Activated effector memory CD4-positive, alpha-beta T cell treated with anti-CD3 and anti-CD28 coated beads, Interleukin-2, amount 50 U/mL, for 16 hours (primary cell): ENCODE data around the gene GPC6.

Experiments
- DNase-seq: peaks from one replicate; pipeline ENCODE4 v3.0.0-alpha.2; 2020

GPC6 gene

DNA sequence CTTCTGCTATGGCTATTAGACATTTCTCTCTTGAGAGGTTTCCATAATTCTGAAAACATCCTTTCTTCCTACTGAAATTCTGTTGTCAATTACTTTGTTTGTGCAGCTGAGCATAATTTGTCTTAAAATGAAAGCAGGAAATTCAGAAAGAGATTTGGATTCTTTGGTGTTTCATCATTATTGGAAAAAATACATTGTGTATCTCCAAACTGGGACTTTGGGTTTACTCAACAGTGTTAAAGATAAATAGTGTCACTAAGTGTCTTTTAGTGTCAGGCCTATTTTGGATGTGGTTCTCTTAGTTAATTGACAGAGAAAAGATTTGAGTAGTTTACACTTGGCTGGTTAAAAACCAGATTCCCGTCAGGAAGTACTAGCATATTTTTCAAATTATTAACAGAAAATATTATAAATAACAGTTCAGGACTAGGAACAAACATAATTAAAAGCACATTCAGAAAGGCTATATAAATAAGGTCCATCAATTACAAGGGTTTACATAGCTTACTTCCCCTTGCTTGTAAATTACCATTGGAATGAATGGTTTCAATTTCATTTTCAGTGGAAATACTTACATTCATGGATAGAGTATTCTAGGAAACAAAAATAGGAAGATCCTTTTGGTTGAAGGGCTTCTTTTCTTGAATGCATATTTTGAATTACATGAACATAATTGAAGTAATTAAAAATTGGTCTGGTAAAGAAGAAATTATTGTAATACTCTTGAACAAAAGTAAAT is 483.1 kb downstream of the GPC6 start:
- DNase-seq, result no peak

DNA sequence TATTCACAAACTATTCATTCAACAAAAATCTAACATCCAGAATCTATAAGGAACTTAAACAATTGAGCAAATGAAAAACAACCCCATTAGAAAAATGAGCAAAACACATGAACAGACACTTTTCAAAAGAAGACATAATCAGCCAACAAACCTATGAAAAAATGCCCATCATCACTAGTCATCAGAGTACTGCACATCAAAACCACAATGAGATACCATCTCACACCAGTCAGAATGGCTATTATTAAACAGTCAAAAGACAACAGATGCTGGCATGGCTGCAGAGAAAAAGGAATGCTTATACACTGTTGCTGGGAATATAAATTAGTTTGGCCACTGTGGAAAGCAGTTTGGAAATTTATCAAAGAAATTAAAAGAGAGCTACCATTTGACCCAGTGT is 487.6 kb downstream of the GPC6 start:
- no peak for DNase-seq

DNA sequence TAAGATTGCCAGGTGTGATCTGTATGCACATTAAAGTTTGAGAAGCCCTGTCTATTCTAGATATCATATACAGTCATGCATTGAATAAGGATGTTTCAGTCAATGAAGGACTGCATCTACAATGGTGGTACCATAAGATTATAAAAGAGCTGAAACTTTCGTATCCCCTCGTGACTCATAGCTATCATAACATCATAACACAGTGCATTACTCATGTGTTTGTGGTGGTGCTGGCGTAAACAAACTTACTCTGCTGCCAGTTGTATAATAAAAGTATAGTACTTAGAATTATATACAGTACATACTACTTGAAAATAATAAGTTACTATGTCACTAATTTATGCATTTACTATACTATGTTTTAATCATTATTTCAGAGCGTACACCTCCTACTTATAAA is 489.3 kb downstream of the GPC6 start:
- no peak for DNase-seq

DNA sequence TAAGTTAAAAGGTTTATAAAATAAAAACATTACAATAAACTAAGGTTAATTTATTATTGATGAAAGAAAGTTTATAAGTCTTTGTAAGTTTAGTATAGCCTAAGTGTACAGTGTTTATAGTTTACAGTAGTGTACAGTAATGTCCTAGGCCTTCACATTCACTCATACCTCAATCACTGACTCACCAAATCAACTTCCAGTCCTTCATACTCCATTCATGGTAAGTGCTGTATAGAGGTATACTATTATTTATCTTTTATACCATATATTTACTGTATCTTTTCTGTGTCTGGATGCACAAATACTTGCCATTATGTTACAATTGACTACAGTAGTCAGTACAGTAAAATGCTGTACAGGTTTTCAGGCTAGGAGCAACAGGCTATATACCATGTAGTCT is 490.0 kb downstream of the GPC6 start:
- DNase-seq, result no peak

DNA sequence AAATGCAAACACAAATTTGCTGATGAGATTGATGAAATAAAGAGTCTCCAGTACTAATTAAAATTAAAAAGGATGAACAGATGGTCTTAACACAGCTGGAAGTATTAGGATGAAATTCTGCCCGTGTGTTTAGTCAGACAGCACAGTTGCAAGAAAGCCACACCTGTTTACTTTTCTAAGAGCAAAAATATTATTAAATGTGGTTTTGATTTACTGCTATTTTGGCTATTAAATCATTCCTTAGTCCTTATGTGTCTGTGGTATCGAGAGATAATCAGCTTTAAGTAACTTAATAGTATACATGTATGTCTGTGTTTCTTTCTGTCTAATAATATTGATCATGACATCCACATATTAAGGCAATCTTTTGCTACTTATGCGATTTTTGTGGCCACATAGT is 494.9 kb downstream of the GPC6 start:
- no peak for DNase-seq

DNA sequence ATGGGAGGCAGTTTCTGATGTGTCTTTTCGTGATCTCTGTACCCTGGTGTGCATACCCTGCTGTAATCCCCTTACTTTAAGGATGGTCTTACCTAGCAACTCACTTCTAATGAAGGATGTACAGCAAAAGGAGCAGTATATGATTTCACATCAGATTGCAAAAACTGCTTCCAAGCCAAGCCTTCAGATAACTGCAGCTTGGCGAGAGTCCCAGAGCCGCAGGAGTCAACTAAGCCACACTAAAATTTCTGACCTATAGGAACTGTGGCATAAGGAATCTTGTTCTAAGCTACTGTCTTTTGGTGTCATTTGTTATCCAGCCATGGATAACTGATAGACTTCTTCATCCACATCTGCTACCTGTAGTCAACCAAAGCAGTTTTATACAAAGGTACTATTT is 496.7 kb downstream of the GPC6 start:
- no peak for DNase-seq

DNA sequence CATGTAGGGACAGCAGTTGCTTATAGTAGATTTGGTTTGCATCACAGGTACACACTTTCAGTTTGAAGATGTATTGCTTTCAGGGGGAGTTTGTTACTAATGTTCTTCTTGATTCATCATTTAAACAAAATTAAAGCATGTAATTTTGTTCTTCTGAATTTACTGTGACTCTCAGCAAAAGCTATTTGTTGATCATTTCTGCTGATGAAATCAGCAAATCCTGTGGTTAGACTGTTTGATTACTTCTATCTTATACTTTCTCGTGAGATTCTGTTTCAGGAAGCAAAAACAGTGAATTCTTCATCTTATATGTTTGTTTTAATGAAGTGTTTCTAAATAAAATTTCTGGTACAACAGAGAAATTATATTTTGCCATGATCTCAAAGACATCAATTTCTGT is 497.6 kb downstream of the GPC6 start:
- DNase-seq, result no peak

DNA sequence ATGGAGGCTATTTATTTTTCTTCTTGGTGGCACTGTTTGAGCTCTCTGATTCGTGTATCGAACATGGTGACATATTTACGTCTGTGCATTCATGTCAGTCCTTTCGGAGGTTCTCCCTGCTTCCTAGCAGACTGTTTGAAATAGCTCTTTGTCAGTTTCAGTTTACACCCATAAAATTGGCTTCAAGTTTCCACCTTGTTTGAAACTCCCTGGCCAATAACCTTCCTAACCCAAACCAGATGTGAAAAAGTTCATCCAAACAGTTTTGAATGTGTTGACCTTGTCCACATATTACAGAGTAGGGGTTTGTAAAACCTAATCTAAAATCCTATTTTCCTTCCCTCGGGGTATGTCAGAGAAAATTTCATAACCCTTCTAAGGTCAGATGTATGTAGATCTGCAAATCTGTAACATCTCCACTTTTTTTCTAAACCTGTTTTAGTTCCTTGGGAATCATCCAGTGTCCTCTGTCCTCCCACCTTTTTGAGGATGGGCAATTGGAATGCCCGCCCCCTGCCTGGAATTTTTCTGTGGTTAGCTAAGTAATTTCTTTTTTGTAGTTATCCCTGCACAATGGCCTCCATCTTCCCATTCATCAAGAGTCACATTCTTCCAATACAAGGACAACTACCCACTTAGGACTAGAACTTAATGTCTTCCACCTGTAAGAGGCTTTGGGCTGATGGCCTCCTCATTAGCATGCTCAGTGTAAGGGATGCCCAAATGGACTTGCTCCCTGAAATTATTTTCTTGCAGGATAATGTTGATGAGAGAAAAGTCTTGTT is 499.8 kb downstream of the GPC6 start:
- no peak for DNase-seq

DNA sequence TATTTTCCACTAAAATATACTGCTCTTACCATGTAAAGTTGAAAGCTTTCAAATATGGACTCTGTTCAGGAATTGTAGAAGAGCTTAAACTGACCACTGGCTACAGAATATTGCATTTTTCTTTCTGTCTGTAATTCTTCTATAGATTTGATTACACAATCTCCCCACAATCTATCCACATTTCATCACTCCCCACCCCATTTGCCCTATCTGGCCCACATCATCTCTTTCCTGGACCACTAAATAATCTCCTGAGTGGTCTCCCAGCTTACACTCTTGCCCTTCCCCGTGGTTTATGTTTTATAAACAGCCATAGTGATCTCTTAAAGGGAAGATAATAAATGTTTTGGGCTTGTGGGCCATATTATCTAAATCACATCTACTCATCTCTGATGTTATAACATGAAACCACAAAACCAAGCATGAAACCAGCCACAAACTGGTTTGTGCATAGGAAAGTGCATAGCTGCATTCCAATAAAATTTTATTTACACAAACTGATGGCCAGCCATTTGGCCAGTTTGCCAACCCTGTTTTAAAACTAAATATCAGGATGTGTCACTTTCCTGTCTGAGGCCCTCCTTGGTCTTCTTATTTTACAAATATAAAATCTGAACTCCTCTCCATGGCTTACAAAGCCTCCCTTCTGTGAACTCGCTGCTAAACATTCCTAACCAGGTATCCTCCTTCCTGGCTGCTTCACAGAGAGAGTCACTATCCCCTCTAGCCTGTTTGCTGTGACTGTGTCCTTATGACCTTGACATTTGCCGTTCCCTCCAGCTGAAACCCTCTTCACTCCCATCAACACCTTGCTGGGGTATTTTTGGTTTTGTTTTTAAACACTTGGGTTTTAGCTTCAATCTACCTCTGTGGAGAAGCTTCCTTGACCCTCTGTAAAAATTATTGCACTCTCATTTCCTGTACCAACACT is 500.9 kb downstream of the GPC6 start:
- no peak for DNase-seq

DNA sequence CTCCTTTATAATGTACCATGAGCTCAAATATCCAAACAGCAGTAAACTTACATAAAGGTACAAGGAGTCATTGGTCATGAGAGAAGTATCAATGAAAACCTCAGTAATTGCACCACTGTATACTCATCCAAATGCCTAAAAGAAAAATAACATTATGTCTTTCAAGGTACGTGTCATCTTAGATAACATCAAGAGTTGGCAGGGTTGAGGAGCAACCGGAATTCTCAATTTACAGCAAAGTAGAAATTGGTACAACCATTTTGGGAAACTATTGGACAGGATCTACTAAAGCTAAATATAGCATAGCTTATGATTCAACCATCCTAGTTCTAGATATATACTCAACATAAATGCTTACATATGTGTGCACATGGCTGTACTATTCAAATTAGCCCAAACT is 502.8 kb downstream of the GPC6 start:
- DNase-seq, result no peak

DNA sequence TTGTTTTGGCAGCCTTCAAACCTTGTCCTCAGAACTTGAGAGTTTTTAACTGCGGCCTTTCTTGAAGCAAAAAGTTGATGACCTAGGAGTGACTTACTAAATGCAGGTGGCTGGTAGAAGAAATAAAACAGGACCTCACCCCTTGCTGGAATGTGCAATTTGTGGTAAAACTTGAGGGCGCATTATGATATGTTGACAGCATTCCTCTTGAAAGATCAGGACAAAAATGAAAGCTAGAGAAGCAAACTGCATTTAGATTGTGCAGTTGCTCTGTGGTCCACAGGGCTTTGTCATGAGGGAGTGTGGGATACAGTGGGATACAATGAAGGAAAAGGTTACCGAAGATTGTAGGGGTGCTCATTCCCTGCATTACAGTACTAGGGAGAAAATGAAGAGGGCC is 504.2 kb downstream of the GPC6 start:
- DNase-seq, result no peak

DNA sequence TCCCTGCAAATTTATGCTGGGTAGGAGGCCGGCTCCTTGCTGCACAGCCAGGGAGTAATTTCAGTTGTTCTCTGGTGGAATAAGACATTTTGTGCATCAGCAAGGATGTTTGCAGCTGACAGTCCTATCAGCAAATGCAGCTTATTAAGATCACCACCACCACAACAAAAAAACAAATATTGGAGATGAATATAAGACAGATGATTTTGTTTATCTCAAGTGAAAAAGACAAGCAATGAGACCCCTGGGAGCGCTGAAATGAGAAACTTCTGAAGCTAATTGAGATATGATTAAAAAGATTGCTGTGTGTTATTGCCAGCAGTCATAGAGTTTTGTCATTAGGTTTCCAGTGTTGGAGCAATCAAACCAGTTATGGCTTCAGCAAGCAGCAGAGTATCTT is 505.6 kb downstream of the GPC6 start:
- no peak for DNase-seq

DNA sequence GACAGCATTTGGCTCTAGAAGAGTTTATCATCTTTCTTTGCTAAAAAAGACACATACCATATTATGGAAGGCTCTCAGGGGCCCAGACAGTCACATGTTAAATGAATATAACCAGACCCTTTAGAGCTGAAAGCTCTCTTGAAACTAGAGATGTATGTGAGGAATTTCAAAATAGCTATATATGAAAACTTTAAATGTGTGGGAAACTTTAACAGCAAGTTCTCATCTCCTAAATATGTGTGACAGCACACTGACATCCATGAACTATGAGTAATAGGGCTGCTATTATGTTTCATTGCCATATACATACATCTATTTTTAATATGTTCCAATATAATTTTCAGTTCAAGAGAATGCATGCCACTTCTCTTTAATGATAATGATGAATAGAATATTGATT is 509.5 kb downstream of the GPC6 start:
- DNase-seq, result no peak

DNA sequence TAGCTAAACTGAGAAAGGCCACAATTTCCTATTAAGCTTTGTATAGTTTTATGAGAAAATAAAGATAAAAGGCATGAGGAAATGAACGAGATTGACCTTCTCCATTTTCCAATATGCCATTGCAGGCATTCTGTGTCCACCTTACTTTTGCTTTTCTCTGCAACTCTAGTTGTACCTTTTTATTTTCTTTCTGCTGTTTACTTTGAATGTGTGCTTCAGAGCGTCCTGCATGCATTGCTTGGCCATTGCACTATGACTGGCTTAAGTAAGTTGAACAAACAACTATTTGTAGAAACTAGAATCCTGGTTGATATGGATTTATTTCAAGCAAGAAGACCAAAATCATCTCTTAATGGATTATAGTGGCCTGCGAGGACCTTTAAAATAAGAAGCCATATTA is 510.3 kb downstream of the GPC6 start:
- no peak for DNase-seq

DNA sequence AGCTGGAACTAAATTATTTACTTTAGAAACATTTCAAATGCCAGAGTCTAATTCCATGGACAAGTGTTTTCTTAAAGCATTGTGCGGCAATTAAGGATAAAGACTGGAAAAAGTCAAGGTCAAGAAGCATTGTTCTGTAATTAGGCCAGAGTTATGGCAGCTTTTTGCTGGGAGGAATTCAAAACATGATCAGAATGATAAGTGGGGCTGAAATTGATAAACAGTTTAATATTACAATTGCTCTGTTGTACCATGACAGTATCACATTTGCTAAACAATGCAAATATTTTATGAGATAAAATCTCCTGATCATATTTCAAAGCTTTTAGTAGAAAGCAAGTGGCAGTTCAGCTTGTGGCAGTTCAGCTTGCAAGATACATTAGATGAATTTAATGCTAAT is 513.7 kb downstream of the GPC6 start:
- no peak for DNase-seq

DNA sequence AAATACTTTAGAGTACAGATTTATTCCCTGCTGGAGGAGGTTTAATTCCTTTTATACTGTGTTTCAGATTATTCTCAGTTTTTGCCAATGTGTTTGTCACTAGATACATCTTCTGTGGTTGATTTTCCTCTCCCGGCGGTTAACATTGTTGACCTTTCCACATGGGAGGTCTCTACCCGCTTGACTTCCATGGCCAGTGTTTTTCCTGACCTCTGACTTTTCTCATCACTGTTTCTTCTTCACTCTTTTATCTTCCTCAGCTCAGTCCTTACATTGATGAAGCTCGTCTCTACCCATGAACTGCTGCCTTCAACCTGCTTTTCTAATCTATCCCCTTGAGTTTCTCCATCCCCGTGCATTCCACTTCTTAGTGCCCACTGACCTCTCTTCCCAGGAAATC is 517.4 kb downstream of the GPC6 start:
- DNase-seq, result no peak

DNA sequence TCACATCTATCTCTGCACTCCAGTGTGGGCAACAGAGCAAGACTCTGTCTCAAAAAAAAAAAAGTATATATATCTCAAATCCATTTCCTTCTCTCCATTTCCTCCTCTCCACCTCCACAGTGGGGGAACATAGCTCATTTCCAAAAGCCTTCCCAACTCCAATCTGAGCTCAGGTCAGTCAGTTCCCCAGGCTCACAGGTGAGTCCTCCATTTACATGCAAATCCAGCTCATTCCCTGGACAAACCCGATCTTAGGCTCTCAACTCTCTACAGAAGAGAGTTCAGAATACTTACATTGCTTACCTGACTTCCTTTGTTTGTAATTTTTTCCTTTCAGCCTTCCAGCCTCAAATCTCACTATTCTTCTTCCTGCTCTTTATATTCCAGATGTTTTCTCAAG is 518.3 kb downstream of the GPC6 start:
- no peak for DNase-seq

DNA sequence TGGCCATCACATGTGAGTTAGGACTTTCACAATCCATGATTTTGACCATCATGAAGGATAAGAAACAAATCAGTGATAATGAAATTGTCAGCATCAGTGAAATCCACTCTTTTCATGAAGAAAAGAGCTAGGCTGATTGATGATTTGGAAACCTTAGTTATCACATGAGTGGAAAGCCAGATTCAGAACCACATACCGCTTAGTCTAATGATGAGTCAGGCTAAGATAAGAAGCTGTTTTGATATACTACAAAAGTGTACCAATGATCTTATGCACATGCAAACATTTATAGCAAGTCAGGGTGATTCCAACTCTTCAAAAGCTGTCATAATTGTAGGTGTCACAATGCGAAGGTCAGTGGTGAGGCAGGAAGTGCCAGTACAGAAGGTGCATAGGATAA is 519.3 kb downstream of the GPC6 start:
- DNase-seq, result no peak

DNA sequence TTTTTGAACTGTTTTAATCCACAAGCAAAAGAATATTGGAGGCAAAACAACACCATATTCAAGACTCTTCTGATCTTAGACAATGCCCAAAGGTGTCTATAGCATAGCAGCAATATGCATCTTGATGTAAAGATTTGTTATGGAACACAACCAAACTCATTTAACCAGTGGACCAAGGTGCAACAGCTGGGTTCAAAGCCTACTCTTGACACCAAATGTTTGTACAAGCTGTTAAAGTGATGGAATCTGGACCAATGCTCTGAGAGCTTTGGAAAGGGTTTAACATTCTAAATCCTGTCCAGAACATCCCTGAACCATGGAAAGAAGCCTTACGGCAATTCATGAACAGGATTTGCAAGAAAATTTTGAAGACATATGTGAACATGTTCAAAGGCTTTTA is 520.0 kb downstream of the GPC6 start:
- DNase-seq, result no peak

DNA sequence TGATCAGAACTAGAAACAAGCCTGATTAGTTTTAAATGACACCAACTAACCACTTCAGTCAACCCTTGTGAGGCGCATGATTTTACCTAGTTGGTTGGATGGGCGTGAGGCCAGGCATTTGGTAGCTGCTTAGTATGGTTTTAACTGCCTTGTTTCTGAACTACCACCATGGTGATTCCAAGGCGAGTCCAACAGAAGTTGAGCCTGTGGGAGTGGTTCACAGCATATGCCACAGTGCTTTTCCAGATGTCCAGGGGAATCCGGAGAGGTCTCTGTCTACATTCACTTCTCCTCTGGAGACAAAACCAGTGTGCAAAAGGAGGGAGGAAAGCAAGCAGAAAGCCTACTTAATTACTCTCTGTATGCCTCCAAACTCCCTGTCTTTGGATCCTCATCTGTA is 524.1 kb downstream of the GPC6 start:
- DNase-seq, result no peak

DNA sequence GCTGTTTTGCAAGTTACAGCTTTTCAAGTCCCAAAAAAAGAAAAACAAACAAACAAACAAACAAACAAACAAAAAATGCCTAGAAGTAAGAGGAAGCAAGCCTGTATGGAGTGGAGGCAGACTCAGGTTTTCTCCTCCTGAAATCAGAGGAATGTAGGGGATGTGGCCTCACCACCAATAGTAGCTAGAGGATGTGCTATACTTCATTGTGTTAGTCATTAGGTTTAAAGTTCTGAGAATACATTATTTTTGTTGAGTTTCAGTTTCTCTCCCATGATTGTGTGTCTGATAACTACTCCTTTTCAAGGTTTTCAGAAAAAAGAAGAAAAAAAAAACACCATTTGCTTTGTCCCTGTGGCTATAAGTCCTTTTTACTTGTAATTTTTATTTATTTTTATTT is 524.5 kb downstream of the GPC6 start:
- no peak for DNase-seq

DNA sequence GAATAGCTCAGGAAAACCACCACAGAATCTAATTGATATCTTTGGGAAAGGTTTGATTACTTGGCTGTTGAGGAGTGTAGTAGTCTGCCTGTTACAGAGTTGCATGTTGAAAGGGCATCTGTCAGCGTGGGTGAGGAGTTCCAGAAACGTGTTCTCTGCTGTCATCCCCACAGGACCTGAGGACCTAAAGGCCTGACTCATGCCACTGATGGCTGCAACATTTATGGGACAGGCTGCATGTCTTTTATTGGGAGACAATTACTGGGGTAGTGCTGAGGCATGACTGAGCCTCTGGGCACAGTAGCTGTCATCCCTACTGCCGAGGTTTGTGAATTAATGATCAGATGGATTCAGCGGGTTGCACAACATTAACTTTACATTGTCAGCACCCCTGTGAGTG is 525.9 kb downstream of the GPC6 start:
- no peak for DNase-seq

DNA sequence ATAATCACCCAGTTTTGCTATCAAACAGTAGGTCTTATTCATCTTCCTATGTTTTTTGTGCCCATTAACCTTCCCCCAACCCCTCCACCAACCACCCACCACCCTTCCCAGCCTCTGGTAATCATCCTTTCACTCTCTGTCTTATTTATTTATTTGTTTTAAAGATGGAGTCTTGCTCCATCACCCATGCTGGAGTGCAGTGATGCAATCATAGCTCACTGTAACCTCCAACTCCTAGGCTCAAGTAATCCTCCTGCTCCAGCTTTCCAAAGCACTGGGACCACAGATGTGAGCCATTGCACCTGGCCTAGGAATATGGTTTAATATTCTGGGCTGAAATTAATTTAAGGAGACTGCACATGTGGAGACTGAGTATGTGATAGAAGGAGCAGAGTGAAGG is 527.0 kb downstream of the GPC6 start:
- DNase-seq, result no peak

DNA sequence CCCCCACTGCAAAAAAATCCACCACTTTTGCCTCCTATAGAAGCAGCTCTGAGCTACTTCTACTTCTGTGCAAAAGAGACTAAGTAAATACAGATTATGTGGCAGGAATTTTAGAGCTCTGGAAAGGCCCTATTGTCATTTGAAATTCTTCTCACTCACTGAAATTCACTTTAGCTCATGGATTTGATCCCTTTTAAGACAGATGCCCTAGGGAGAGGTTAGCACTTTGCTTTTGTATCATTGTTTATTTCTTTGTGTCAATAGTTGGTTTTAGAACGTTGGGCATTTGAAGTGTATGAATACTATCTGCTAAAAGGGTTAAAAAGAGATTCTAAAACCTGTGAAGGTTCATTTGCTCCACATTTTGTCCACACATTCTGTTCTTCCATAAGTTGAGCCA is 528.7 kb downstream of the GPC6 start:
- DNase-seq, result no peak
